DOHH2 (cell line): ENCODE results near the gene UXT.

ENCODE experiments used
- H3F3A ChIP-seq: fragments of 200-600 bp; sonication (generic), shearing (Covaris generic); 2 replicates; pipeline ENCODE4 v1.6.0; 2016; ENCODE audit warnings: antibody characterized with exemption, mild to moderate bottlenecking; ENCODE audit not compliant: control insufficient read depth, insufficient read depth
- H3K27ac ChIP-seq: fragments of 200-600 bp; sonication (generic); 2 replicates; pipeline ENCODE4 v1.5.1; 2014; ENCODE audit warnings: low read depth, mild to moderate bottlenecking, low read length, moderate library complexity
- H3K27me3 ChIP-seq: fragments of 200-600 bp; sonication (generic); 2 replicates; pipeline ENCODE4 v1.6.1; 2014; ENCODE audit warnings: mild to moderate bottlenecking, low read length, mixed read lengths; ENCODE audit not compliant: control insufficient read depth
- H3K36me3 ChIP-seq: fragments of 200-600 bp; sonication (generic); 2 replicates; pipeline ENCODE4 v1.6.1; 2014; ENCODE audit warnings: mild to moderate bottlenecking, low read length, moderate library complexity, mixed read lengths; ENCODE audit not compliant: control insufficient read depth
- H3K4me1 ChIP-seq: fragments of 200-600 bp; sonication (generic); 2 replicates; pipeline ENCODE4 v1.6.1; 2014; ENCODE audit warnings: mild to moderate bottlenecking, low read length, mixed read lengths; ENCODE audit not compliant: control insufficient read depth
- H3K4me2 ChIP-seq: fragments of 200-600 bp; sonication (generic); 2 replicates; pipeline ENCODE4 v1.6.0; 2014; ENCODE audit warnings: mild to moderate bottlenecking, low read length, moderate library complexity
- H3K4me3 ChIP-seq: fragments of 200-600 bp; sonication (generic); 2 replicates; pipeline ENCODE4 v1.5.1; 2014; ENCODE audit warnings: mild to moderate bottlenecking, low read length, mixed read lengths
- H3K79me2 ChIP-seq: fragments of 200-600 bp; sonication (generic); 2 replicates; pipeline ENCODE4 v1.6.1; 2014; ENCODE audit warnings: mild to moderate bottlenecking, low read length, mixed read lengths; ENCODE audit not compliant: control insufficient read depth
- H3K9me2 ChIP-seq: fragments of 200-600 bp; sonication (generic); replicated peaks from 2 replicates; pipeline ENCODE4 v1.6.1; 2014; ENCODE audit warnings: mild to moderate bottlenecking, low read length, mixed read lengths; ENCODE audit not compliant: control insufficient read depth
- H3K9me3 ChIP-seq: fragments of 200-600 bp; sonication (generic); 2 replicates; pipeline ENCODE4 v1.6.1; 2014; ENCODE audit warnings: antibody characterized with exemption, low read length, mixed read lengths; ENCODE audit not compliant: control insufficient read depth, insufficient read depth
- H4K20me1 ChIP-seq: fragments of 200-600 bp; sonication (generic); 2 replicates; pipeline ENCODE4 v1.6.0; 2014; ENCODE audit warnings: low read depth, mild to moderate bottlenecking, antibody characterized with exemption, low read length, moderate library complexity; ENCODE audit not compliant: control insufficient read depth, insufficient read depth
- CTCF ChIP-seq: fragments of 200-600 bp; sonication (generic); IDR thresholded peaks from one replicate; pipeline ENCODE4 v1.5.1; 2014; ENCODE audit warnings: antibody characterized with exemption, mild to moderate bottlenecking, low read depth, low read length; ENCODE audit not compliant: poor library complexity, severe bottlenecking
- EZH2phosphoT487 ChIP-seq: fragments of 200-600 bp; sonication (generic); IDR thresholded peaks from 2 replicates; pipeline ENCODE4 v1.6.1; 2017; ENCODE audit warnings: borderline replicate concordance, mild to moderate bottlenecking, antibody characterized with exemption, low read length, moderate library complexity, mixed read lengths

Gene UXT

GRCh38 chrX:47633689-47634590 lies 25.0 kb downstream of the UXT start:
- Histone ChIP-seq H3K27me3 (no peaks in the 10 kb centered on the region), H4K20me1 (no peaks in the 10 kb centered on the region), H3F3A (no peaks in the 10 kb centered on the region), H3K79me2 (no peaks in the 10 kb centered on the region), H3K27ac (no peak overlapping the region), H3K36me3 (peaks cover 7% of the 10 kb centered on the region), H3K9me3 (no peaks in the 10 kb centered on the region), H3K4me1 (peaks cover 14% of the 10 kb centered on the region), H3K4me3 (no peak overlapping the region), H3K4me2 (no peak overlapping the region), H3K9me2 (no peaks in the 10 kb centered on the region)
- TF ChIP-seq EZH2phosphoT487 (no peak), CTCF (no peak)

DNA sequence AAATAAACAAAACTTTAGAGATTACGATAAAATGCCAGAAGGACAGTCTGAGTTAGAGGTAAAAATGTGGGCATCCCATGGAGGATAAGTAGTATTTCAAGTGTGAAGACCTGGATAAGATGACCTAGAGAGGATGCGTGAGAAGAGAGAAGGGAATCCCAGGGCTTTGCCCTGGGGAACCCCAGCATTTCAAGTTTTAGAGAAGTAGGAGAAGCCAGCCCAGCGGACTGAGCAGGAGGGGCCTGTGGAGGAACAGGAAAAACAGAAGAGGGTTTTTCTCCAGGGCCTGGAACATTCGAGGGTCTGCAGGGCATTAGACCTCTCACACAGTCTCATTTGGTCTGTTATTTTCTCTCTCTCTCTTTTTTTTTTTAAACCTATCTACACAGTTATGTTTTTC lies 26.3 kb downstream of the UXT start:
- Histone ChIP-seq H3K27ac (no peak overlapping the region), H3F3A (no peaks in the 10 kb centered on the region), H3K79me2 (no peaks in the 10 kb centered on the region), H3K9me2 (no peaks in the 10 kb centered on the region), H3K36me3 (no peaks in the 10 kb centered on the region; the same call in 1 of the 2 replicates), H3K4me3 (no peak overlapping the region), H3K4me2 (no peak overlapping the region), H3K9me3 (no peaks in the 10 kb centered on the region), H3K27me3 (no peaks in the 10 kb centered on the region), H3K4me1 (peaks cover 15% of the 10 kb centered on the region), H4K20me1 (no peaks in the 10 kb centered on the region)
- TF ChIP-seq CTCF (no peak), EZH2phosphoT487 (no peak)

GRCh38 chrX:47631676-47632075 lies 27.3 kb downstream of the UXT start:
- H4K20me1 ChIP-seq, result no peaks in the 10 kb centered on the region
- H3K4me3 ChIP-seq, result no peak overlapping the region
- no peaks in the 10 kb centered on the region for H3K27me3 ChIP-seq
- no peak overlapping the region for H3K27ac ChIP-seq
- no peak overlapping the region for H3K4me2 ChIP-seq
- H3K9me2 ChIP-seq, result no peaks in the 10 kb centered on the region
- no peak for TF ChIP-seq EZH2phosphoT487
- no peak for TF ChIP-seq CTCF
- H3F3A ChIP-seq, result no peaks in the 10 kb centered on the region
- peaks cover 15% of the 10 kb centered on the region for H3K4me1 ChIP-seq
- H3K36me3 ChIP-seq, result no peaks in the 10 kb centered on the region; the same call in 1 of the 2 replicates
- H3K9me3 ChIP-seq, result no peaks in the 10 kb centered on the region
- no peaks in the 10 kb centered on the region for H3K79me2 ChIP-seq
